ENCODE data around the gene ARMH1. TPM values are rescaled to one million over a fixed set of nuclear protein-coding genes. Genes with fewer than 3 reads are reported as not detected.

The ARMH1 gene
- polyA plus RNA-seq, 1 of the 3 experiments (the other 2 are of a cell fraction), result 6.6 TPM

GRCh38 chr1:44747878-44748277 lies 73.4 kb downstream of the ARMH1 start:
- CTCF ChIA-PET, result interaction anchor here (0.7 to 1.5 kb wide), 3 partner anchors 17 to 61 kb away, joined by 3 read pairs; partner anchors contain the start of gene RNU5D-1
- H4K20me1 ChIP-seq (ENCODE audit: insufficient read depth), result peaks cover 4% of the 10 kb centered on the region; the same call in 1 of the 2 replicates
- H3F3A ChIP-seq (replicated peaks; ENCODE audit: insufficient read depth), result peaks cover 6% of the 10 kb centered on the region
- 94% methylated on average over 3 of the region's 3 CpGs for WGBS (ENCODE audit: low lambda C conversion rate)
- no peaks in the 10 kb centered on the region for H3K9me3 ChIP-seq
- no peak for DNase-seq
- TF ChIP-seq USF1 (IDR thresholded peaks at IDR 0.05; ENCODE audit: borderline replicate concordance, low read depth) (no peak), CTCF (IDR thresholded peaks at IDR 0.05) (0 out of 2 replicates have a peak, but pooled peaks have one; percentile 16)
- H3K4me2 ChIP-seq, result no peak overlapping the region
- H3K4me1 ChIP-seq (ENCODE audit: control insufficient read depth in 1 of 2, insufficient read depth in 2 of 2, low read depth in 1 of 2, low read length in 1 of 2), result no peaks in the 10 kb centered on the region
- H3K9me2 ChIP-seq, result no peaks in the 10 kb centered on the region
- H3K36me3 ChIP-seq (replicated peaks in 1 of 2; ENCODE audit: control insufficient read depth in 1 of 2, insufficient read depth in 2 of 2, low read length in 1 of 2), result peaks cover 11 to 18% of the 10 kb centered on the region in 2 experiments
- no peak overlapping the region for H3K9ac ChIP-seq
- H3K79me2 ChIP-seq (ENCODE audit: insufficient read depth), result peaks cover 55% of the 10 kb centered on the region
- POLR2A ChIA-PET, result interaction anchor here (0.7 kb wide), 1 partner anchor 11 kb away, joined by 3 read pairs; no protein-coding TSS in a partner anchor
- H3K27me3 ChIP-seq (ENCODE audit: insufficient read depth), result no peaks in the 10 kb centered on the region
- no peak overlapping the region for H3K27ac ChIP-seq (ENCODE audit: low read depth in 2 of 2, low read length in 1 of 2)
- H2AFZ ChIP-seq (ENCODE audit: low read depth), result no peak overlapping the region
- no peak overlapping the region for H3K4me3 ChIP-seq (ENCODE audit: low read depth in 2 of 2, low read length in 1 of 2)

GRCh38 chr1:44757420-44757819 lies 82.9 kb downstream of the ARMH1 start:
- POLR2A ChIA-PET, result no interaction called here

GRCh38 chr1:44759077-44759476 lies 84.6 kb downstream of the ARMH1 start:
- Histone ChIP-seq H3K27ac (ENCODE audit: low read depth in 2 of 2, low read length in 1 of 2) (no peak overlapping the region), H3K9ac (no peak overlapping the region), H3K79me2 (ENCODE audit: insufficient read depth) (no peaks in the 10 kb centered on the region), H3K36me3 (replicated peaks in 1 of 2; ENCODE audit: control insufficient read depth in 1 of 2, insufficient read depth in 2 of 2, low read length in 1 of 2) (peaks cover 24 to 48% of the 10 kb centered on the region in 2 experiments), H3K4me2 (no peak overlapping the region), H3K9me3 (no peaks in the 10 kb centered on the region), H3K9me2 (no peaks in the 10 kb centered on the region), H3F3A (replicated peaks; ENCODE audit: insufficient read depth) (no peaks in the 10 kb centered on the region), H3K4me1 (ENCODE audit: control insufficient read depth in 1 of 2, insufficient read depth in 2 of 2, low read depth in 1 of 2, low read length in 1 of 2) (no peaks in the 10 kb centered on the region), H2AFZ (ENCODE audit: low read depth) (no peak overlapping the region), H4K20me1 (ENCODE audit: insufficient read depth) (no peaks in the 10 kb centered on the region), H3K27me3 (ENCODE audit: insufficient read depth) (no peaks in the 10 kb centered on the region), H3K4me3 (ENCODE audit: low read depth in 2 of 2, low read length in 1 of 2) (no peak overlapping the region)
- ChIA-PET CTCF (no interaction called here), POLR2A (interaction anchor here (0.6 to 1.2 kb wide), 3 partner anchors 11 to 16 kb away, joined by 3 read pairs; partner anchors contain the start of gene RPS8)
- TF ChIP-seq SIN3A (IDR thresholded peaks at IDR 0.05; ENCODE audit: borderline replicate concordance, low read depth, low read length) (no peak), TCF12 (IDR thresholded peaks at IDR 0.05) (no peak), IRF3 (IDR thresholded peaks at IDR 0.05; ENCODE audit: low read depth, low read length) (no peak)
- WGBS (ENCODE audit: low lambda C conversion rate), result 94% methylated on average over 10 of the region's 11 CpGs
- no peak for DNase-seq

More at GRCh38 chr1:44757420-44757819, 82.9 kb downstream of the ARMH1 start:
- no peaks in the 10 kb centered on the region for H3F3A ChIP-seq (replicated peaks; ENCODE audit: insufficient read depth)
- peaks cover 9 to 49% of the 10 kb centered on the region in 2 experiments for H3K36me3 ChIP-seq (replicated peaks in 1 of 2; ENCODE audit: control insufficient read depth in 1 of 2, insufficient read depth in 2 of 2, low read length in 1 of 2)
- H3K9ac ChIP-seq, result no peak overlapping the region
- H3K9me2 ChIP-seq, result no peaks in the 10 kb centered on the region
- no peaks in the 10 kb centered on the region; the same call in 1 of the 2 replicates for H3K79me2 ChIP-seq (ENCODE audit: insufficient read depth)
- no peak overlapping the region for H3K4me3 ChIP-seq (ENCODE audit: low read depth in 2 of 2, low read length in 1 of 2)
- no peaks in the 10 kb centered on the region for H3K4me1 ChIP-seq (ENCODE audit: control insufficient read depth in 1 of 2, insufficient read depth in 2 of 2, low read depth in 1 of 2, low read length in 1 of 2)
- no peak for TF ChIP-seq IRF3 (IDR thresholded peaks at IDR 0.05; ENCODE audit: low read depth, low read length)
- H2AFZ ChIP-seq (ENCODE audit: low read depth), result no peak overlapping the region
- no peak overlapping the region for H3K27ac ChIP-seq (ENCODE audit: low read depth in 2 of 2, low read length in 1 of 2)
- no peak overlapping the region for H3K4me2 ChIP-seq
- no peaks in the 10 kb centered on the region for H3K9me3 ChIP-seq
- CTCF ChIA-PET, result no interaction called here
- 100% methylated on average over 2 of the region's 2 CpGs for WGBS (ENCODE audit: low lambda C conversion rate)
- no peak for DNase-seq
- no peaks in the 10 kb centered on the region for H4K20me1 ChIP-seq (ENCODE audit: insufficient read depth)
- no peaks in the 10 kb centered on the region for H3K27me3 ChIP-seq (ENCODE audit: insufficient read depth)
